Endothelial cell of hepatic sinusoid (primary cell): ENCODE measurements around the gene RALGDS.

Source experiments
- in situ Hi-C: cut with HindIII; loops from 2 replicates; pipeline ENCODE4 v1.10.0; 2017; ENCODE audit warnings: low sequenced_read_pairs

RALGDS gene

DNA sequence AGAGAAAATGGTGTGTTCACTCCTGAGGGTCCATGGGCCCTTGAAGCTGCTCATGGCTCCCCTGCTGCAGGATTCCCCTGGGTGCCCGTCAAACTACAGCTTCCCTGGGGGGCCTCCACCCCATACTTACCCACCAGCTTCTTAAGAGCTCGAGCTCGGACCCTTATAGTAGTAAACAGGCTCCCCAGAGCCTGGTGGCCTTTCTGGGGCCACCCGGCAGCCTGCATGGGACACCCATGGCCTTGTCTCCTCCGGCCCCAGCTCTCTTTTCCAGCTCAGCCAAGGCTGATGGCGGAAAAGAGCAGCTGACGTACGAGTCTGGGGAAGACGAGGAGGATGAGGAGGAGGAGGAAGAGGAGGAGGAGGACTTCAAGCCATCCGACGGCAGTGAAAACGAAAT, 63.5 kb downstream of the RALGDS start:
- in situ Hi-C loops: no loop called here

DNA sequence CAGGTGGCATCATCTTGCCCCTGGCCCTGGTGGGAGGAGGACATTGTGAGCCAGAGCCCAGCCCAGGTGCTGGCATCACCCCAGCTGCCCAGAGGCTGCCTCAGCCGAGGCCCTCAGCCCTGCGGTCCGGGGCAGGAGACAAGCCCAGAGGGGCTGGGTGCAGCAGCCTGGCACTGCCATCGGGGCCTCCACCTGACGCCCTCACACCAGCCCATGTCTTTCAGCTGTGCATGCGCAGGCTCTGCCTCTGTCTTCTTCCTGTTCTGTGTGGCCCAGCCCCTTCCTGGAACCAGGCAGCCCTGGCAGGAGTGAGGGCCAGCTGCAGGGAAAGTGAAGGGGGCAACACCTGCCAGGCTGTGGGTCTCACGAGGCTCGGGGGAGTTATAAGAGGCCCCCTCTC, 64.0 kb downstream of the RALGDS start:
- in situ Hi-C loops: no loop called here

DNA sequence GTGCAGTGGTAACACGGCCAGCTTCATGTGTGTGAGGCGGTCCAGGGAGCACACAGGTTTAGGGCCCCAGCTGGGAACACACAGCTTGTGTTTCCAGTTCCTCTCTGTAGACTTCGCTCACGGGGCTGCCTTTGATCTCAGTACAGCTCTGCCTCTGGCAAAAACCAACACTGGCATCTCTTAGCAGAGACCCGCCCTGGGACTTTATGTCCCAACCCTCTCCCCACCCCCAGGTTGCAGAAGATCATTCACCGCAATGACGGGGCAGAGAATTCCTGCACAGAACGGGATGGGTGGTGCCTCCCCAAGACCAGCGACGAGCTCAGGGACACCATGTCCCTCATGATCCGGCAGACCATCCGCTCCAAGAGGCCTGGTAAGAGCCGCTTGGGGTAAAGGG, 64.5 kb downstream of the RALGDS start:
- in situ Hi-C loops: no loop called here

DNA sequence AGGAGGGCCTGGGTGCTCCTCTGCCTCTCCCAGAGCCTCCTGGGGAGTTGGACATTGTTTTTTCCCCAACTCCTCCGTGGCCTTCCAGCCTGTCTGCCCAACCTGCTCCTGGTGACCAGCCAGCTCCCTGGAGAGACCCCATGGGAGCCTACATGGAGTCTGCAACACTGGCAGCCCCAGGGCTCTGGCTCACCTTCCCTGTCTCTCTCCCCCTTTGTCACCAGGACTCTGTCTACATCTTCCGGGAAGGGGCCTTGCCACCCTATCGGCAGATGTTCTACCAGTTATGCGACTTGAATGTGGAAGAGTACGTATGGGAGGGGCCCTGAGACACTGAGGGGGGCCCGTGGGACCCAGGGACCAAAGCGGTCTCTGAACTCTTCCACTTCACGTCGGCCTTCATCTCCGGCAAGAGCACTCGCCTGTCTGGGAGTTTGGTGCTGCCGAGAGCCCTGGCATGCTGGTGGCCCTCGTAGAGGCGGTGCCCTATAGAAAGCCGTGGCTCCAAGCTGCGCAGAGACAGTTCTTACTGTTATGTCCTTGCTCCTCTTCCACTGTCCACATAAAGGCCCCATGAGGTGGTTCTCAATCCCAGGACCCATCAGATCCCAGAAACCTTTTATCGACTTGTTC, 65.1 kb downstream of the RALGDS start:
- in situ Hi-C loops: no loop called here

DNA sequence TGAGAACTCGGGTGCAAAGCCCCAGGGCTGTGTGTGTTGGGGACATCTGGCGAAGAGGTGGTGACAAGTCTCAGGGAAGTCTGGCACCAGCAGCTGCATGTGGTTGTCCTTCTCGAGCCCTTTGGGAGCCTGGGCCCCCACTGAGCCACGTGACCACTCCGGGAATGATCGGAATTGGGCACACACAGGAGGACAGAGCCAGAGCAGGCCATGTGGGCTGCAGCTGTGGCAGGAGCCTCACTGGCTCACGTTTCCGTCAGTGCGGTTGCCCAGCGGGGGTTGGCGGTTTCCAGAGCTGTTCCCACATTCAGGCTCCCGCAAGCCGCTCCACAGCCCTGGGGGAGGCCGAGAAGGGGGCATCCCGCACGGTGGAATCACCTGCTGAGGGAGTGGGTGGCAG, 66.1 kb downstream of the RALGDS start:
- in situ Hi-C loops: no loop called here

DNA sequence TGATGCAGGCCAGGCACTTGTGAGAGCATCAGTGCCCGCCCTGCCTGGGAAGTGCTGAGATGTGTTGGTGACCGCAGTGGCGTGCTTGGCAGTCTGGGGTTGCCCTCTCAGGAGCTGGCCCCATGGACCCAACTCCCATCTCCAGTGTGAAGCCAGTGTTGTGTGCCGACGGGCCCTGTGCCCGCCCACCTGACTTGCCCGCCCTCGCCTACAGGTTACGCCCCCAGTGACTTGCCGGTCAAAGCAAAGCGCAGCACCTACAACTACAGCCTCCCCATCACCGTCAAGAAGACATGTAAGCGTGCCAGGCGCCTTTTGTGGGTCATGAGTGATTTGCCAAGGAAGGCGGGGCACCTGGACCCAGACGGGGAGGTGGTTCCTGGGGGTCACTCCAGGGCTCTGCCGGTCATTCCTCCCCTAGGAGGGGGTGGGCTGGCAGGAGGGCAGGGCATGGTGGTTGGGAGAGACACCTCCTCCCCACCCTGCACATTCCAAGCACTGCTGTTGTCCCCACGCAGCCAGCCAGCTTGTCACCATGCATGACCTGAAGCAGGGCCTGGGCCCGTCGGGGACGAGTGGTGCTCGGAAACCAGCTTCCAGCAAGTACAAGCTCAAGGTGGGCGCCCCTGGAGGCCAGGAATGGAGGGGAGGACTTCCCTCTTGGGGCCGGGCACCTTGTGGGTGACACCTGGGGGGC, 66.7 kb downstream of the RALGDS start:
- in situ Hi-C loops: no loop called here

DNA sequence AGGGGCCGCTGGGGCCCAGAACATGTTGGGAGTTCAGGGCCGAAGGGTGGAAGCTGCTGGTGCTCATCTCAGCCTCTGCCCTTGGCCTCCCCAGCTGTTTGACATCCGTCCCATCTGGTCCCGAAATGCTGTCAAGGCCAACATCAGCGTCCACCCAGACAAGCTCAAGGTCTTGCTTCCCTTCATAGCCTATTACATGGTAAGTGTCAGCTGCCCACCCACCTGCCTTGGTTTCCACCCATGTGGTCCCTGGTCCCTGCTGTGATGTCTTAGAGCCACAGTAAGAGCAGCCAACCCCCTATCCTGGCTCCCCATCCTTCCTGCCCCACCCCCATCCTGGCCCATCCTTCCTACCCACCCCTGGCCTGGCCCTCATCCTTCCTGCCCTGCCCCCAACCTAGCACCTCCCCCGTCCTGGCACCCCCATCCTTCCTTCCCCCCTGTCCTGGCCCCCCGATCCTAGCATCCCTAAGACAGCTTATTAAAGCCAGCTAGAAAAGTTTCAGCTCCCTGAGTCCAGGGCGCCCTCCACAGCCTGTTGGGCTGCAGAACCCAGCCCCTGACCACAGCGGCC, 69.0 kb downstream of the RALGDS start:
- in situ Hi-C loops: no loop called here

DNA sequence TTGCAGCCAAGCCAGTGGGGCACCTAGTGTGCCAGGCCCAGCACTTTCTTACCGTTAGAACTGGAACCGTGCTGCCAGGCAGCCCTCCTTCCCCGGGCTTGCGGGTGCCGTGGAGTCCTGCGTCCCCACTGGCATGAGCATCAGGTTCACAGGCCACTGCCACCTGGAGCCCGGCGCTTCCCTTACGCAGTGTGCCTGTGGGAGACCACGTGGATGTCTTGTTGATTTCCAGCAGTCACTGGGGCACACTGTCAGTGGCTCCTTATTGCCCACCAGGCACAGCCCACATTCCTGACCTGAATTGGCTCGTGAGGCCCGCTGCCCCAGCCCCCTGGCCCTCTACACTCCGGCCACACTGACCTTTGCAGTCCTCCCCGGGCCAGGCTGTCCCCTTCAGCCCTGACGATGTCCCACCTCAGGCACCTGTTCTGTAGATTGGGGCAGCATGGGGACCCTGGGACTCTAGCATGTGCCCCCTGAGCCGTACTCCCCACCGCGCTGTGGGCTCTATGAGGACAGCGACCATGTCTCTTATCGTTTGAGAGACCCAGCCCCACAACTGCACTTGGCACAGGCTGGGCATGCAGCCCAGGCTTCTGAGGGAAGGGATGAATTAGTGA, 69.6 kb downstream of the RALGDS start:
- in situ Hi-C loops: no loop called here

DNA sequence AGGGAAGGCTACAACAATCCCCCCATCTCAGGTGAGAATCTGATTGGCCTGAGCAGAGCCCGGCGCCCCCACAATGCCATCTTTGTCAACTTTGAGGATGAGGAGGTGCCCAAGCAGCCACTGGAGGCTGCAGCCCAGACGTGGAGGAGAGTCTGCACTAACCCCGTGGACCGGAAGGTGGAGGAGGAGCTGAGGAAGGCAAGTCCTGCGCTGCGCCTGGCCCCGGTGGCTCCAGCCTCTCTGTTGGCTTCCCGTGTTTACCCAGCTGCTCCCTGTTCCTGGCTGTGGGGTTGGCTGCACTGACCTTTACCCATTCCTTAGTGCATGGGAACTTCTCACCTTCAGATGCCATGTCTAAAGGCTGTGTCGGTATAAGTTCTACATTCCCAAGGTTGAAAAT, 70.3 kb downstream of the RALGDS start:
- in situ Hi-C loops: no loop called here

DNA sequence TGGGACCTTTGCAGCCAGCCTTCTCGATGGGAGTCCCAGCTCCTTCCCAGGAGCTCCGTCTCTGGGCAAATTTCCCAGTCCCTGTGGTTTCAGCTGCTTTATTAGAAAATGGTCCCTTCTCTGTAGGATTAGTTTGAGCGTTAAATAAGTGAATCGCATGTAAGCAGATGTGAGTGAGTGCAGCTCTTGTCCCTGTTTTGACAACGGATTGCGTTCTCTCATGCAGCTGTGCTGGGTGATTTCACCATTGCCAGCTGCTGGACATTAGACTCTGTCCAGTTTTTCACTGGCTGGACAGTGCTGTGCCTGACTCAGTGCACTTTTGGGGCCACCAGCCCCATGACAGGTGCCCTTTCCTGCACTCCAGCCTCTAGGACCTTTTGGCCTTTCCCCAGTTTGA, 70.9 kb downstream of the RALGDS start:
- in situ Hi-C loops: no loop called here

DNA sequence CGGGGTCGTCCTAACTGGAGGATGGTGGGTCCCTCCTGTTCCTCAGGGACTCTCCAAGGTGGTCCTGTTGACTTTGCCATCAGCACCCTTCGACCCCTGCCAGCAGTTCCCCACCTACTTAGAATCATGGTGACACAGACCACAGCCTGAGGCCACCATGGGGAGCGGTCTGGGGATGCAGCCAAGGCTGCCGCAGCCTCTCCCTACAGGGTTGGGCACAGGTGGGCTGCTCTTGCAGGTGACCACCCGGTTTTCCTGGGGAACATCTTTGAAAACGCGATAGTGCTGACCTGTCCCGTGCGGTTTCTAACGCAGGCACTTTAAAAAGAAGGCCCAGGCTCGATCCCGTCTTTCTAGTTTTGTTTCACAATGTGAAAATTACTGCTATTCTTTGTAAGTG, 72.0 kb downstream of the RALGDS start:
- in situ Hi-C loops: no loop called here

DNA sequence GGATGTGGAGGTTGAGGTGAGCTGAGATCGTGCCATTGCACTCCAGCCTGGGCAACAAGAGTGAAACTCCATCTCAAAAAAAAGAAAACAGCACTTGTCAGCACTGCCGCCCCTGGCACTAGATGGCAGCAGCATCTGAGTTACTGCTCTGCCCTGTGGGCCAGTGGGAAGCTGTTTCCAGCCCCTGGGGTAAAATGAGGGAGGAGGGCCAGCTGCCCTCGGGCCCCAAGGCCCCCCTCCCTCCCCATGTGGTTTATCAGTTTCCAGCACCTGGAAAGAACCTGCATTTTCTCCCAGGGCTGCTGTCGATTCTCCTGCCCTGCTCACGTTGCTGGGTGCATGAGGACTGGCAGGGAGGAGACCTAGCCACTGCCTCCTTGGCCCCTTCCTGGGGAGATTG, 72.4 kb downstream of the RALGDS start:
- in situ Hi-C loops: no loop called here
